ENCODE results near the gene MBOAT1.

GRCh38 chr6:20098267-20098876, 113.9 kb downstream of the MBOAT1 start:
- TF ChIP-seq CTCF (IDR thresholded peaks at IDR 0.05) (no peak), POLR2A (IDR thresholded peaks at IDR 0.05) (no peak)

All from uterus (tissue), 2 donors.